Measurements from ENCODE around the gene PLCXD3. TPM values are rescaled to one million over a fixed set of nuclear protein-coding genes. Genes with fewer than 3 reads are reported as not detected.

PLCXD3 gene
- total RNA-seq, 4 donors from 2014 or later, result 1.3 to 10.9 (median 2.5) TPM

- WGBS, 2 donors, result 89 to 92% methylated on average over 2 of the region's 2 CpGs
- H3K27me3 ChIP-seq, result no peaks in the 10 kb centered on the region
Observed at GRCh38 chr5:41539454-41539853, 29.1 kb upstream of the PLCXD3 start.

GRCh38 chr5:41537581-41537980 lies 27.2 kb upstream of the PLCXD3 start:
- Histone ChIP-seq H3K36me3 (no peaks in the 10 kb centered on the region), H3K27me3 (no peaks in the 10 kb centered on the region), H3K9me3 (no peaks in the 10 kb centered on the region), H3K27ac (no peak overlapping the region), H3K4me3 (replicated peaks in 1 of 3) (no peak overlapping the region), H3K4me1 (no peaks in the 10 kb centered on the region)
- intact Hi-C loops (cut with DNase I), result no loop called here
- no peak for TF ChIP-seq CTCF (IDR thresholded peaks at IDR 0.05)
- no peak for TF ChIP-seq POLR2A (IDR thresholded peaks at IDR 0.05)
- no peak for DNase-seq
- 88 to 92% methylated on average over 4 of the region's 4 CpGs for WGBS, 2 donors

More at GRCh38 chr5:41539454-41539853, 29.1 kb upstream of the PLCXD3 start:
- no peak for DNase-seq
- H3K9me3 ChIP-seq, result no peaks in the 10 kb centered on the region
- TF ChIP-seq CTCF (IDR thresholded peaks at IDR 0.05), result no peak
- TF ChIP-seq POLR2A (IDR thresholded peaks at IDR 0.05), result no peak
- H3K36me3 ChIP-seq, result no peaks in the 10 kb centered on the region
- H3K4me1 ChIP-seq, result no peaks in the 10 kb centered on the region
- H3K4me3 ChIP-seq (replicated peaks in 1 of 3), result no peak overlapping the region
- H3K27ac ChIP-seq, result no peak overlapping the region
- intact Hi-C loops (cut with DNase I), result no loop called here

- TF ChIP-seq CTCF (IDR thresholded peaks at IDR 0.05) (no peak), POLR2A (IDR thresholded peaks at IDR 0.05) (no peak)
- Histone ChIP-seq H3K36me3 (no peaks in the 10 kb centered on the region), H3K4me3 (replicated peaks in 1 of 3) (no peak overlapping the region), H3K4me1 (no peaks in the 10 kb centered on the region), H3K27ac (no peak overlapping the region), H3K9me3 (no peaks in the 10 kb centered on the region), H3K27me3 (no peaks in the 10 kb centered on the region)
- no peak for DNase-seq
- intact Hi-C loops (cut with DNase I), result no loop called here
- 71 to 83% methylated on average over 1 of the region's 1 CpG for WGBS, 2 donors
Observed at GRCh38 chr5:41532485-41532884, 22.1 kb upstream of the PLCXD3 start.

GRCh38 chr5:41527201-41527779 lies 16.9 kb upstream of the PLCXD3 start:
- DNase-seq, result no peak
- Histone ChIP-seq H3K9me3 (no peaks in the 10 kb centered on the region), H3K27ac (no peak overlapping the region), H3K4me1 (no peaks in the 10 kb centered on the region), H3K4me3 (replicated peaks in 1 of 3) (no peak overlapping the region), H3K27me3 (no peaks in the 10 kb centered on the region), H3K36me3 (no peaks in the 10 kb centered on the region)
- no peak for TF ChIP-seq CTCF (IDR thresholded peaks at IDR 0.05)
- TF ChIP-seq POLR2A (IDR thresholded peaks at IDR 0.05), result no peak
- intact Hi-C loops (cut with DNase I), result no loop called here
- 41 to 43% methylated on average over 5 of the region's 5 CpGs for WGBS, 2 donors

- Histone ChIP-seq H3K4me3 (replicated peaks in 1 of 3) (no peak overlapping the region), H3K36me3 (no peaks in the 10 kb centered on the region), H3K9me3 (no peaks in the 10 kb centered on the region), H3K27ac (no peak overlapping the region), H3K4me1 (no peaks in the 10 kb centered on the region), H3K27me3 (no peaks in the 10 kb centered on the region)
- intact Hi-C loops (cut with DNase I), result no loop called here
- WGBS, 2 donors, result 68 to 73% methylated on average over 4 of the region's 4 CpGs
- no peak for DNase-seq
- TF ChIP-seq POLR2A (IDR thresholded peaks at IDR 0.05), result no peak
- no peak for TF ChIP-seq CTCF (IDR thresholded peaks at IDR 0.05)
Observed at GRCh38 chr5:41526699-41527098, 16.3 kb upstream of the PLCXD3 start.
